IMR-90 (cell line): Measurements from ENCODE around the gene SYNE1. TPM values are rescaled to one million over a fixed set of nuclear protein-coding genes. Genes with fewer than 3 reads are reported as not detected.

Source experiments
- ATAC-seq: fragments of 200-7000 bp; cut with Tn5 transposase; 2 replicates; pipeline ENCODE4 v1.9.1; 2020; ENCODE audit warnings: low read depth, mild to moderate bottlenecking, moderate library complexity
- BruUV-seq: library from RNA; stranded (reverse); fragments of 400-500 nt; replicated peaks from 2 replicates; lab custom pipeline; 2021; lab: Mats Ljungman, UMichigan
- CTCF ChIA-PET: fragments of 300-600 bp; formaldehyde crosslinking; extraction: SDS; loops from one replicate; lab custom pipeline; 2021; ENCODE audit warnings: antibody characterized with exemption; lab: Yijun Ruan, JAX
- POLR2A ChIA-PET: fragments of 300-600 bp; sonication (Branson Sonifier 250); formaldehyde crosslinking; loops from one replicate; lab custom pipeline; 2022; ENCODE audit warnings: antibody characterized with exemption; ENCODE audit not compliant: unreplicated experiment; lab: Charles Lee
- DNase-seq: peaks from one replicate; pipeline ENCODE4 v3.0.0; 2013
- H2AFZ ChIP-seq: replicated peaks from 2 replicates; pipeline ENCODE3; 2013; ENCODE audit warnings: low read length, mild to moderate bottlenecking; ENCODE audit not compliant: poor library complexity
- H2AK5ac ChIP-seq: 2 replicates; pipeline ENCODE4 v1.6.1; 2013; ENCODE audit warnings: low read depth, low read length, inconsistent platforms
- H2AK9ac ChIP-seq: replicated peaks from 2 replicates; pipeline ENCODE3; 2013; ENCODE audit warnings: mild to moderate bottlenecking, low read depth, low read length, moderate library complexity; ENCODE audit not compliant: poor library complexity
- H2BK120ac ChIP-seq: 2 replicates; pipeline ENCODE4 v1.6.1; 2013; ENCODE audit warnings: low read depth, low read length, inconsistent platforms
- H2BK15ac ChIP-seq: 3 replicates; pipeline ENCODE4 v1.6.1; 2013; ENCODE audit warnings: low read depth, low read length, inconsistent platforms
- H2BK20ac ChIP-seq: 2 replicates; pipeline ENCODE4 v1.6.1; 2013; ENCODE audit warnings: low read depth, mild to moderate bottlenecking, inconsistent platforms, low read length, moderate library complexity
- H2BK5ac ChIP-seq: 2 replicates; pipeline ENCODE4 v1.6.1; 2013; ENCODE audit warnings: mild to moderate bottlenecking, low read depth, low read length, inconsistent platforms; ENCODE audit not compliant: poor library complexity, severe bottlenecking
- H3K14ac ChIP-seq: replicated peaks from 2 replicates; pipeline ENCODE4 v1.6.1; 2013; ENCODE audit warnings: low read depth, low read length, inconsistent platforms
- H3K18ac ChIP-seq: 2 replicates; pipeline ENCODE4 v1.6.1; 2013; ENCODE audit warnings: low read depth, low read length, control low read depth
- H3K23ac ChIP-seq: 2 replicates; pipeline ENCODE4 v1.6.1; 2013; ENCODE audit warnings: low read depth, low read length, inconsistent platforms
- H3K27ac ChIP-seq: 2 replicates; pipeline ENCODE4 v1.5.1; 2013; ENCODE audit warnings: mild to moderate bottlenecking, control low read depth, low read length; ENCODE audit not compliant: insufficient read depth
- H3K27me3 ChIP-seq: 2 replicates; pipeline ENCODE4 v1.6.1; 2013; ENCODE audit warnings: low read length; ENCODE audit not compliant: control insufficient read depth, insufficient read depth
- H3K36me3 ChIP-seq: 2 replicates; pipeline ENCODE4 v1.6.1; 2013; ENCODE audit warnings: low read length, mixed read lengths; ENCODE audit not compliant: control insufficient read depth, insufficient read depth
- H3K4ac ChIP-seq: 2 replicates; pipeline ENCODE4 v1.6.1; 2013; ENCODE audit warnings: low read depth, low read length, inconsistent platforms
- H3K4me1 ChIP-seq: 2 replicates; pipeline ENCODE4 v1.6.1; 2013; ENCODE audit warnings: low read length, mixed read lengths; ENCODE audit not compliant: control insufficient read depth, insufficient read depth
- H3K4me2 ChIP-seq: 2 replicates; pipeline ENCODE4 v1.6.1; 2013; ENCODE audit warnings: low read depth, mild to moderate bottlenecking, control low read depth, low read length, moderate library complexity
- H3K4me3 ChIP-seq: 2 replicates; pipeline ENCODE4 v1.5.1; 2013; ENCODE audit warnings: low read depth, mild to moderate bottlenecking, control low read depth, low read length, moderate library complexity; ENCODE audit not compliant: insufficient read depth
- H3K56ac ChIP-seq: 2 replicates; pipeline ENCODE4 v1.6.1; 2013; ENCODE audit warnings: low read length, inconsistent platforms; ENCODE audit not compliant: insufficient read depth; ENCODE audit errors: extremely low read depth
- H3K79me1 ChIP-seq, 2 experiments: 2 replicates each; pipeline ENCODE4 v1.6.1; 2013; ENCODE audit warnings: low read length in 2 of 2, inconsistent platforms in 1 of 2, low read depth in 1 of 2
- H3K9ac ChIP-seq: 2 replicates; pipeline ENCODE4 v1.6.1; 2013; ENCODE audit warnings: low read depth, low read length, control low read depth
- H3K9me1 ChIP-seq: 2 replicates; pipeline ENCODE4 v1.6.1; 2013; ENCODE audit warnings: low read length, inconsistent platforms; ENCODE audit not compliant: insufficient read depth
- H3K9me3 ChIP-seq: 2 replicates; pipeline ENCODE4 v1.6.1; 2013; ENCODE audit warnings: low read length; ENCODE audit not compliant: control insufficient read depth, insufficient read depth
- H4K20me1 ChIP-seq: 2 replicates; pipeline ENCODE4 v1.6.1; 2013; ENCODE audit warnings: low read length, inconsistent platforms; ENCODE audit not compliant: insufficient read depth
- H4K5ac ChIP-seq: 2 replicates; pipeline ENCODE4 v1.6.1; 2013; ENCODE audit warnings: mild to moderate bottlenecking, low read depth, low read length, control low read depth
- H4K8ac ChIP-seq, 2 experiments: 2 replicates each; pipeline ENCODE4 v1.6.1; 2013; ENCODE audit warnings: low read depth in 2 of 2, low read length in 2 of 2, control low read depth in 1 of 2, inconsistent platforms in 1 of 2
- H4K91ac ChIP-seq: 2 replicates; pipeline ENCODE4 v1.6.1; 2013; ENCODE audit warnings: low read depth, low read length, inconsistent platforms; ENCODE audit not compliant: insufficient read depth
- BHLHE40 ChIP-seq: fragments of 150-350 bp; IDR thresholded peaks from 2 replicates; pipeline ENCODE4 v1.6.1; 2016; ENCODE audit warnings: mild to moderate bottlenecking, low read depth, low read length
- CEBPB ChIP-seq: IDR thresholded peaks from 2 replicates; pipeline ENCODE4 v1.6.1; 2012; ENCODE audit warnings: low read depth, low read length, improper control_type of control experiment
- CHD1 ChIP-seq: IDR thresholded peaks from 2 replicates; pipeline ENCODE4 v1.6.1; 2012; ENCODE audit warnings: low read depth, low read length, improper control_type of control experiment
- CTCF ChIP-seq: conservative IDR thresholded peaks from 2 replicates; pipeline ENCODE4 v1.5.1; 2012; ENCODE audit warnings: mild to moderate bottlenecking, low read depth, low read length, improper control_type of control experiment
- ELK1 ChIP-seq: fragments of 150-350 bp; IDR thresholded peaks from 2 replicates; pipeline ENCODE4 v1.6.1; 2016; ENCODE audit warnings: low read depth, mild to moderate bottlenecking, low read length, moderate library complexity, borderline replicate concordance
- FOS ChIP-seq: fragments of 150-350 bp; IDR thresholded peaks from 2 replicates; pipeline ENCODE4 v1.6.1; 2016; ENCODE audit warnings: low read depth, low read length
- MAFK ChIP-seq: IDR thresholded peaks from 2 replicates; pipeline ENCODE4 v1.6.1; 2012; ENCODE audit warnings: low read depth, low read length, improper control_type of control experiment
- MAZ ChIP-seq: IDR thresholded peaks from 2 replicates; pipeline ENCODE4 v1.6.1; 2012; ENCODE audit warnings: low read depth, mild to moderate bottlenecking, low read length, improper control_type of control experiment, moderate library complexity, borderline replicate concordance
- MXI1 ChIP-seq: IDR thresholded peaks from 2 replicates; pipeline ENCODE4 v1.6.1; 2012; ENCODE audit warnings: low read depth, mild to moderate bottlenecking, low read length, moderate library complexity, borderline replicate concordance
- NFE2L2 ChIP-seq: fragments of 150-350 bp; IDR thresholded peaks from 2 replicates; pipeline ENCODE4 v1.6.1; 2016; ENCODE audit warnings: low read depth, mild to moderate bottlenecking, low read length
- POLR2A ChIP-seq: IDR thresholded peaks from 2 replicates; pipeline ENCODE4 v1.6.1; 2012; ENCODE audit warnings: mild to moderate bottlenecking, low read depth, low read length
- RFX5 ChIP-seq: IDR thresholded peaks from 2 replicates; pipeline ENCODE4 v1.8.0; 2012; ENCODE audit warnings: low read depth, mild to moderate bottlenecking, low read length, moderate library complexity
- SMC3 ChIP-seq: fragments of 150-350 bp; IDR thresholded peaks from 2 replicates; pipeline ENCODE4 v1.6.1; 2016; ENCODE audit warnings: low read depth, mild to moderate bottlenecking, antibody characterized with exemption, low read length, moderate library complexity
- USF2 ChIP-seq: fragments of 150-350 bp; IDR thresholded peaks from 2 replicates; pipeline ENCODE4 v1.6.1; 2017; ENCODE audit warnings: mild to moderate bottlenecking, antibody characterized with exemption, low read length, low read depth
- WGBS, 2 experiments: methylation state at CpG; one replicate each; pipeline versions ENCODE4 v1.1.5 to v1.1.7; 2013; ENCODE audit warnings: missing lambda C conversion rate in 2 of 2; ENCODE audit not compliant: insufficient read length in 1 of 2; ENCODE audit errors: extremely low coverage in 2 of 2; 5-methylcytosine and 5-hydroxymethylcytosine counted together
- dilution Hi-C: fragments of 300-500 bp; cut with HindIII; formaldehyde crosslinking; loops from one replicate; pipeline ENCODE4 v1.14.3; 2018; ENCODE audit warnings: low sequenced_read_pairs; ENCODE audit not compliant: unreplicated experiment
- in situ Hi-C: fragments of 300-500 bp; cut with MboI; formaldehyde crosslinking; loops from 3 replicates; pipeline ENCODE4 v1.14.3; 2019; ENCODE audit warnings: low sequenced_read_pairs, inconsistent platforms, mixed read lengths
- intact Hi-C: fragments of 100-400 bp; cut with micrococcal nuclease; formaldehyde crosslinking; loops from 2 replicates; pipeline ENCODE4 v1.10.0; 2022
- polyA plus RNA-seq, 3 experiments: library from polyadenylated mRNA; depleted of rRNA; stranded (reverse); fragments of >200 nt; gene quantifications; 2 replicates each; pipeline ENCODE4 v1.2.3, GENCODE V29; 2012; ENCODE audit warnings: low replicate concordance in 1 of 3
- total RNA-seq: library from RNA; depleted of rRNA; stranded (reverse); fragments of >200 nt; gene quantifications from 2 replicates; pipeline ENCODE4 v1.2.3, GENCODE V29; 2012

SYNE1 gene
- total and polyA plus RNA-seq, 2 of the 4 experiments (the other 2 are of a cell fraction), result 34.1 to 159 TPM

DNA sequence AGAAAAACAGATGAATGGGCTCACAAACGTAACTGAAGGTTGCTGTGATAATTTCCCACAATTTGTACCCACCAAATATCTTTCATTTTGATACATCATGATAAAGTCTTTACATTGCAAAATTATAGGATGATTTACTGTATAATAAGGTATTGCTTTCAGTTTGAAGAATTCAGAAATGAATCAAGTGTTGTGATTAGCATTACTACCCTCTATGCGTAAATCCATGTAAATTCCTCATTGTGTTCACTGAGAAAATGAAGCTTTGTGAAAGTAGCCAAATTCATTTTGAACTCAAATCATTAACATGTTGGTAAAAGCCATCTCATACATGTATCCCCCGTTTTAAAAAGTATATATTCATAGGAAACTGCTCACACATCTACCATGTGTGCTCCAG, 450.3 kb downstream of the SYNE1 start:
- H2AFZ ChIP-seq, result no peak overlapping the region
- H3K4me2 ChIP-seq, result no peak overlapping the region
- in situ Hi-C loops (no loop called here), intact Hi-C loops (no loop called here), dilution Hi-C loops (no loop called here)
- ChIA-PET POLR2A (no interaction called here), CTCF (no interaction called here)
- DNase-seq (no peak), ATAC-seq (no peak)
- H2BK20ac ChIP-seq, result no peak overlapping the region
- WGBS, 2 experiments, result no CpG with 5 or more reads among the region's 3 CpGs
- no peak for TF ChIP-seq NFE2L2
- TF ChIP-seq FOS, result no peak
- no peak for TF ChIP-seq ELK1
- no peak for TF ChIP-seq RFX5
- TF ChIP-seq MAZ, result no peak
- no peak for TF ChIP-seq SMC3
- no peak for TF ChIP-seq BHLHE40
- no peak for TF ChIP-seq POLR2A
- no peak for TF ChIP-seq CEBPB
- no peak for TF ChIP-seq MAFK
- no peak for TF ChIP-seq MXI1
- TF ChIP-seq CHD1, result no peak
- no peak for TF ChIP-seq CTCF
- TF ChIP-seq USF2, result no peak
- H2BK15ac ChIP-seq, result no peak overlapping the region
- H4K5ac ChIP-seq, result no peak overlapping the region
- H2BK5ac ChIP-seq, result no peak overlapping the region
- H3K4me3 ChIP-seq, result no peak overlapping the region
- H3K56ac ChIP-seq, result no peak overlapping the region
- no peak overlapping the region for H3K4ac ChIP-seq
- no peaks in the 10 kb centered on the region; the same call in 1 of the 2 replicates for H3K9me1 ChIP-seq
- H4K91ac ChIP-seq, result no peak overlapping the region
- no peak overlapping the region for H3K18ac ChIP-seq
- H3K14ac ChIP-seq, result no peak overlapping the region
- no peak overlapping the region for H3K23ac ChIP-seq
- no TSS peak for BruUV-seq
- H3K79me1 ChIP-seq, result no peaks in the 10 kb centered on the region; a peak in 1 of 4 replicates
- no peaks in the 10 kb centered on the region for H4K20me1 ChIP-seq
- no peaks in the 10 kb centered on the region for H3K27me3 ChIP-seq
- H3K36me3 ChIP-seq, result peaks cover 8% of the 10 kb centered on the region
- no peaks in the 10 kb centered on the region for H3K9me3 ChIP-seq
- H2AK9ac ChIP-seq, result no peak overlapping the region
- H3K9ac ChIP-seq, result no peak overlapping the region
- H3K27ac ChIP-seq, result no peak overlapping the region
- H2AK5ac ChIP-seq, result no peak overlapping the region
- H2BK120ac ChIP-seq, result no peak overlapping the region
- H3K4me1 ChIP-seq, result no peaks in the 10 kb centered on the region
- no peak overlapping the region for H4K8ac ChIP-seq
